ENCODE data around the gene AGAP1. TPM values are rescaled to one million over a fixed set of nuclear protein-coding genes. Genes with fewer than 3 reads are reported as not detected.

AGAP1 gene
- total and polyA plus RNA-seq, 7 donors, result 10.8 to 42.7 (median 18.6) TPM

- Histone ChIP-seq H3K4me1 (peaks cover 0 to 47% (median 39%) of the 10 kb centered on the region in 4 donors), H3K9me3 (no peaks in the 10 kb centered on the region), H3K27me3 (no peaks in the 10 kb centered on the region), H3K36me3 (no peaks in the 10 kb centered on the region), H3K4me3 (no peak overlapping the region), H3K27ac (no peak overlapping the region)
- intact Hi-C loops (cut with DNase I), result no loop called here
- WGBS, 2 donors, result 90 to 93% methylated on average over 12 of the region's 12 CpGs
- no peak for DNase-seq
- TF ChIP-seq, protein P1, sequence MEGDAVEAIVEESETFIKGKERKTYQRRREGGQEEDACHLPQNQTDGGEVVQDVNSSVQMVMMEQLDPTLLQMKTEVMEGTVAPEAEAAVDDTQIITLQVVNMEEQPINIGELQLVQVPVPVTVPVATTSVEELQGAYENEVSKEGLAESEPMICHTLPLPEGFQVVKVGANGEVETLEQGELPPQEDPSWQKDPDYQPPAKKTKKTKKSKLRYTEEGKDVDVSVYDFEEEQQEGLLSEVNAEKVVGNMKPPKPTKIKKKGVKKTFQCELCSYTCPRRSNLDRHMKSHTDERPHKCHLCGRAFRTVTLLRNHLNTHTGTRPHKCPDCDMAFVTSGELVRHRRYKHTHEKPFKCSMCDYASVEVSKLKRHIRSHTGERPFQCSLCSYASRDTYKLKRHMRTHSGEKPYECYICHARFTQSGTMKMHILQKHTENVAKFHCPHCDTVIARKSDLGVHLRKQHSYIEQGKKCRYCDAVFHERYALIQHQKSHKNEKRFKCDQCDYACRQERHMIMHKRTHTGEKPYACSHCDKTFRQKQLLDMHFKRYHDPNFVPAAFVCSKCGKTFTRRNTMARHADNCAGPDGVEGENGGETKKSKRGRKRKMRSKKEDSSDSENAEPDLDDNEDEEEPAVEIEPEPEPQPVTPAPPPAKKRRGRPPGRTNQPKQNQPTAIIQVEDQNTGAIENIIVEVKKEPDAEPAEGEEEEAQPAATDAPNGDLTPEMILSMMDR (IDR thresholded peaks at IDR 0.05), result no peak
- TF ChIP-seq POLR2AphosphoS5 (IDR thresholded peaks at IDR 0.05) (no peak), POLR2A (IDR thresholded peaks at IDR 0.05) (no peak), EP300 (IDR thresholded peaks at IDR 0.05) (no peak)
Measured at GRCh38 chr2:235636546-235636945, 142.7 kb downstream of the AGAP1 start.

DNA sequence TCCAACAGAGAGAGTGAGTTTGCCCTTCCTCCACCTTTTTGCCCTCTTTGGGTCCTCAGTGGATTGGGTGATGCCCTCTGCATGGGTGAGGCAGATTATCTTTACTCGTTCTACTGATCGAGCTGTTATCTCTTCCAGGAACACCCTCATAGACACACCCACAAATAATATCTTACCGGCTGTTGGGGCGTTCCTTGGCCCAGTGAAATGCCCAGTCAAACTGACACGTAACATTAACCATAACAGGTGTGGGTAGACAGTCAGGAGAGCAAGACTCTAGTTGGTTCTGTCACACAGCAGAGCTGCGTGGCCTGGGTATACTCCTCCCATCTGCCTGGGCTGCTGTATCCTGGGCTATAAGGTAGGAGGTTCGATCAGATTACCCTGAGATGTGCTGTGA, 144.1 kb downstream of the AGAP1 start:
- H3K9me3 ChIP-seq, result no peaks in the 10 kb centered on the region
- no peak overlapping the region for H3K4me3 ChIP-seq
- peak overlapping the region; percentile 84 to 94 (median 90) for H3K27ac ChIP-seq
- TF ChIP-seq POLR2AphosphoS5 (IDR thresholded peaks at IDR 0.05), result no peak
- intact Hi-C loops (cut with DNase I), result loop anchor here (2.0 kb wide), 1 partner anchor 31 kb away; no protein-coding TSS in a partner anchor
- 33 to 71% methylated on average over 7 of the region's 7 CpGs for WGBS, 2 donors
- peaks cover 0 to 55% (median 50%) of the 10 kb centered on the region in 4 donors for H3K4me1 ChIP-seq
- no peak for DNase-seq
- H3K27me3 ChIP-seq, result no peaks in the 10 kb centered on the region
- no peaks in the 10 kb centered on the region for H3K36me3 ChIP-seq

- H3K36me3 ChIP-seq, result no peaks in the 10 kb centered on the region
- H3K4me3 ChIP-seq, result no peak overlapping the region
- intact Hi-C loops (cut with DNase I), result loop anchor here (2.0 kb wide), 1 partner anchor 30 kb away; no protein-coding TSS in a partner anchor
- H3K27me3 ChIP-seq, result no peaks in the 10 kb centered on the region
- peaks cover 0 to 55% (median 50%) of the 10 kb centered on the region in 4 donors for H3K4me1 ChIP-seq
- no peaks in the 10 kb centered on the region for H3K9me3 ChIP-seq
- peak; percentile 71 for DNase-seq
- peak overlapping the region; percentile 84 to 94 (median 90) for H3K27ac ChIP-seq
- 84 to 90% methylated on average over 12 of the region's 12 CpGs for WGBS, 2 donors
- TF ChIP-seq EP300 (IDR thresholded peaks at IDR 0.05) (no peak), POLR2AphosphoS5 (IDR thresholded peaks at IDR 0.05) (no peak), POLR2A (IDR thresholded peaks at IDR 0.05) (no peak)
- TF ChIP-seq, protein P1 (IDR thresholded peaks at IDR 0.05), result no peak
Measured at GRCh38 chr2:235638541-235639427, 144.9 kb downstream of the AGAP1 start.

DNA sequence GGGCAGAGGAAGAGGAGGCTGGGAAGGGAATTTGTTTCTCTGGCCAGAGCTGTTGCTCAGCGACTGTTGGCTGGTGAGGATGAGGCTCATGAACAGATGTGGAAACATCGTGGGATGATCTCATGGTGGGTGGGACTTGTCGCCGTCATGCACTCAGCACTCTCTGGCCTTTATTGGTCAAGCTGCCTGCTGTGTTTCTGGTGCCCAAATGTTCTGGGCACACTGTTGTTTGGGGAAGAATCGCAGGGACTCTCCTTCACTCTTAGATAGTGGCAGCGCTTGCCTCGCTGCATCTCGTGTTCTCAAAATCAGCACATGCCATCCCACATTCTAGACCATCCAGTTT, 145.6 kb downstream of the AGAP1 start:
- Histone ChIP-seq H3K27ac (peak overlapping the region; percentile 84 to 94 (median 90)), H3K9me3 (no peaks in the 10 kb centered on the region), H3K36me3 (no peaks in the 10 kb centered on the region), H3K4me3 (peak overlapping the region in 1 of 4 donors; percentile 6), H3K27me3 (no peaks in the 10 kb centered on the region), H3K4me1 (peaks cover 0 to 58% (median 50%) of the 10 kb centered on the region in 4 donors)
- WGBS, 2 donors, result 61% methylated on average over 8 of the region's 8 CpGs
- TF ChIP-seq EP300 (IDR thresholded peaks at IDR 0.05) (peak in 2 of 4 donors; percentile 42 to 89), POLR2AphosphoS5 (IDR thresholded peaks at IDR 0.05) (peak; percentile 91 to 97 (median 95)), POLR2A (IDR thresholded peaks at IDR 0.05) (peak in 1 of 2 donors; percentile 76)
- TF ChIP-seq, protein P1 (IDR thresholded peaks at IDR 0.05), result no peak
- intact Hi-C loops (cut with DNase I), result loop anchor here (2.0 kb wide), 1 partner anchor 29 kb away; no protein-coding TSS in a partner anchor
- DNase-seq, result peak; percentile 96

DNA sequence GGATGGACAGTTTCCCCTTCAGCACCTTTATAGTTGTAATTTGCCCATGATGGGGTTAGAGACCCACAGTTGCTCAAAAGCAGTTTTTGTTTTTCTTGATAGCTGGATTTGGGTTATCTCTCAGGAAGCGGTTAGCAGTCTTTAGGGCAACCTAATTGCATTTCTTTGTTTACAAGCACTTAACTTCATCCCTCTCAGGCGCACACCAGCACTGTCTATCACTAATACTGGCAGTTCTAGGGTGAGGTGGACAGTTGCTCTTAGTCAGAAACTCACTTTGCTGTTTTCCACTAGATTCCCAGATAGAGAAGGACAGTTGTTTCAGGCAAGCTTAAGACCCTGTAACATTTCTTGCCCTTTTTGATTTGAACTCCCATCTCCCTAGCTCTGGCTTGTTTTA, 146.0 kb downstream of the AGAP1 start:
- Histone ChIP-seq H3K4me3 (peak overlapping the region in 1 of 4 donors; percentile 6), H3K27me3 (no peaks in the 10 kb centered on the region), H3K9me3 (no peaks in the 10 kb centered on the region), H3K27ac (peak overlapping the region; percentile 84 to 94 (median 90)), H3K4me1 (peaks cover 0 to 60% (median 50%) of the 10 kb centered on the region in 4 donors), H3K36me3 (no peaks in the 10 kb centered on the region)
- DNase-seq, result no peak
- 21 to 65% methylated on average over 2 of the region's 2 CpGs for WGBS, 2 donors
- no peak for TF ChIP-seq POLR2A (IDR thresholded peaks at IDR 0.05)
- TF ChIP-seq, protein P1 (IDR thresholded peaks at IDR 0.05), result no peak
- no peak for TF ChIP-seq EP300 (IDR thresholded peaks at IDR 0.05)
- TF ChIP-seq POLR2AphosphoS5 (IDR thresholded peaks at IDR 0.05), result no peak
- intact Hi-C loops (cut with DNase I), result loop anchor here (2.0 kb wide), 1 partner anchor 29 kb away; no protein-coding TSS in a partner anchor

Measured in sigmoid colon (tissue), 7 donors.